ENCODE data around the gene COX7A1. TPM values are rescaled to one million over a fixed set of nuclear protein-coding genes. Genes with fewer than 3 reads are reported as not detected.
A peak's percentile ranks its signal among the peaks of the same experiment; 100 is the strongest.

COX7A1 gene
- total RNA-seq, 3 donors from 2014 or later = 20.8 to 69.3 (median 29.5) TPM

DNA sequence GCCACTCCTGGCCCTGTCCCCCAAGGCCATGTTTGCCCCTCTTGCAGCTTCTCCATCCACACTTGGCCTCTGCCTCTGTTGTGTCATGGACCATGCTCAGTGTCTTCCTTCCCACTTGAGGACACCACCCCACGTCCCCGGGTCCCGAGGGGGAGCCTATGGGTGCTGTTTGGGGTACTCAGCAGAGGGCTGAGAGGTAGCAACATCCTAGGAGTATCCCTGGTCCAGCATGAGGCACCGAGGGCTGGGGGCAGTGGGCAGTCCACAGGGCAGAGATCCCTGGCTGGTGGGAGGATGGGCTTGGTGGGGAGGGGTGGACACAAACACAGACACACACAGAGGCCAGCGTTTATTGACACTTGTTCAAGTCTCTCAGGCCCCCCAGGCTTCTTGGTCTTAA lies 1.7 kb downstream of the COX7A1 start:
- Histone ChIP-seq H3K9me3 (no peaks in the 10 kb centered on the region), H3K4me1 (peaks cover 0 to 3% of the 10 kb centered on the region in 2 donors), H3K27me3 (no peaks in the 10 kb centered on the region), H3K36me3 (peaks cover 5% of the 10 kb centered on the region), H3K4me3 (peak overlapping the region; percentile 59 to 69 (median 64)), H3K27ac (peak overlapping the region; percentile 96)
- no peak for DNase-seq (ENCODE audit: low spot score in 2 of 2)
- TF ChIP-seq POLR2AphosphoS5 (IDR thresholded peaks at IDR 0.05) = no peak
- intact Hi-C loops (cut with DNase I; ENCODE audit: low total_unique reads) = no loop called here

DNA sequence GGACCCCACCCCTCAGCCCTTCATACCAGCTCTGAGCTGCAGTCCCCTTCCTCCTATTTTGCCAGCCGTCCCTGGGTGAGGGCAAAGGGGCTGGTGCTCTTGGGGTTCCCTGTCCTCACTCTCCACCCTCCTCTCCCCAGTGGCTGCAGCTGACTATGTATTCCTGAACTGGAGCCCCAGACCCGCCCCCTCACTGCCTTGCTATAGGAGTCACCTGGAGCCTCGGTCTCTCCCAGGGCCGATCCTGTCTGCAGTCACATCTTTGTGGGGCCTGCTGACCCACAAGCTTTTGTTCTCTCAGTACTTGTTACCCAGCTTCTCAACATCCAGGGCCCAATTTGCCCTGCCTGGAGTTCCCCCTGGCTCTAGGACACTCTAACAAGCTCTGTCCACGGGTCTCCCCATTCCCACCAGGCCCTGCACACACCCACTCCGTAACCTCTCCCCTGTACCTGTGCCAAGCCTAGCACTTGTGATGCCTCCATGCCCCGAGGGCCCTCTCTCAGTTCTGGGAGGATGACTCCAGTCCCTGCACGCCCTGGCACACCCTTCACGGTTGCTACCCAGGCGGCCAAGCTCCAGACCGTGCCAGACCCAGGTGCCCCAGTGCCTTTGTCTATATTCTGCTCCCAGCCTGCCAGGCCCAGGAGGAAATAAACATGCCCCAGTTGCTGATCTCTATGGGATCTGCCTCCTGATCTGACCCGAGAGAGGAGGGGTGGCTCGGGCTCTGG lies 2.4 kb downstream of the COX7A1 start:
- Histone ChIP-seq H3K4me3 (no peak overlapping the region), H3K9me3 (no peaks in the 10 kb centered on the region), H3K4me1 (peaks cover 0 to 3% of the 10 kb centered on the region in 2 donors), H3K36me3 (peaks cover 5% of the 10 kb centered on the region), H3K27ac (peak overlapping the region; percentile 96), H3K27me3 (no peaks in the 10 kb centered on the region)
- TF ChIP-seq POLR2AphosphoS5 (IDR thresholded peaks at IDR 0.05) = no peak
- TF ChIP-seq, protein P1, sequence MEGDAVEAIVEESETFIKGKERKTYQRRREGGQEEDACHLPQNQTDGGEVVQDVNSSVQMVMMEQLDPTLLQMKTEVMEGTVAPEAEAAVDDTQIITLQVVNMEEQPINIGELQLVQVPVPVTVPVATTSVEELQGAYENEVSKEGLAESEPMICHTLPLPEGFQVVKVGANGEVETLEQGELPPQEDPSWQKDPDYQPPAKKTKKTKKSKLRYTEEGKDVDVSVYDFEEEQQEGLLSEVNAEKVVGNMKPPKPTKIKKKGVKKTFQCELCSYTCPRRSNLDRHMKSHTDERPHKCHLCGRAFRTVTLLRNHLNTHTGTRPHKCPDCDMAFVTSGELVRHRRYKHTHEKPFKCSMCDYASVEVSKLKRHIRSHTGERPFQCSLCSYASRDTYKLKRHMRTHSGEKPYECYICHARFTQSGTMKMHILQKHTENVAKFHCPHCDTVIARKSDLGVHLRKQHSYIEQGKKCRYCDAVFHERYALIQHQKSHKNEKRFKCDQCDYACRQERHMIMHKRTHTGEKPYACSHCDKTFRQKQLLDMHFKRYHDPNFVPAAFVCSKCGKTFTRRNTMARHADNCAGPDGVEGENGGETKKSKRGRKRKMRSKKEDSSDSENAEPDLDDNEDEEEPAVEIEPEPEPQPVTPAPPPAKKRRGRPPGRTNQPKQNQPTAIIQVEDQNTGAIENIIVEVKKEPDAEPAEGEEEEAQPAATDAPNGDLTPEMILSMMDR (IDR thresholded peaks at IDR 0.05) = no peak
- no peak for TF ChIP-seq POLR2A (IDR thresholded peaks at IDR 0.05)
- intact Hi-C loops (cut with DNase I; ENCODE audit: low total_unique reads) = no loop called here
- DNase-seq (ENCODE audit: low spot score in 2 of 2) = peak; percentile 57 to 69

DNA sequence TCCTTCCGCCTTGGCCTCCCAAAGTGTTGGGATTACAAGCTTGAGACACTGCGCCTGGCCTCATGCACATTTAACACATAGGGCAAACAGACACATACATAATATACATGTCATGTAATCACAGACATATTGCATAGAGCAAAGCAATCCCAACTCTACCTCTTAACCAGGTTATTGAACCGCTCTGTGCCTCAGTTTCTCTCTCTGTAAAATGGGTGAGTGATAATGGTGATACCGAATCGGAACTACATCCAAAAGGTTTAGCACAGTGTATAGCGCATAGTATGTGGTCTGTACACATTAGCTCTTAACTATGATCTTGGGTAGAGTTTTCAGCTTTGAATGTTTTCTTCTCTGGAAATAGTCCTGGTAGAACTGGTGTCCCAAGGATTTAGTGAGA lies 7.6 kb downstream of the COX7A1 start:
- DNase-seq (ENCODE audit: low spot score in 2 of 2) = no peak
- H3K36me3 ChIP-seq = peaks cover 5% of the 10 kb centered on the region
- H3K4me3 ChIP-seq = no peak overlapping the region
- no peak for TF ChIP-seq POLR2AphosphoS5 (IDR thresholded peaks at IDR 0.05)
- TF ChIP-seq, protein P1 (IDR thresholded peaks at IDR 0.05) = no peak
- no peak for TF ChIP-seq POLR2A (IDR thresholded peaks at IDR 0.05)
- intact Hi-C loops (cut with DNase I; ENCODE audit: low total_unique reads) = loop anchor here (5.0 kb wide), 1 partner anchor 877 kb away; the partner anchor contains the start of gene USF2
- H3K27ac ChIP-seq = no peak overlapping the region
- H3K9me3 ChIP-seq = no peaks in the 10 kb centered on the region
- H3K27me3 ChIP-seq = no peaks in the 10 kb centered on the region
- H3K4me1 ChIP-seq = peaks cover 0 to 4% of the 10 kb centered on the region in 2 donors

DNA sequence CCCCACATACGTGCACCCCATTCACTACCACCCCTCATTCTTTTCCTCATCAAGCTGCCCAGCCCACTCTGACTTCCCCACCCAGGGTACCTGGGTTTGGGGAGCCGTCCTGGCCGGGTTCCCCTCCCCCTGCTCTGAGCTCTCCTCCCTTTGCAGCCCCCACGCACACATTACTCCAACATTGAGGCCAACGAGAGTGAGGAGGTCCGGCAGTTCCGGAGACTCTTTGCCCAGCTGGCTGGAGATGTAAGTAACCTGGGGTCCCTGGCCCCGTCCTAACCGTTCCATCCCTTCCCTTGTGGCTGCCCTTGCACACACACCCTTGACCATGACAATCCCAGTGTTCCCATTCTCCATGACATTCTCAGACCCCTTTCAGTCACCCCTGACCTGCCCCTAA lies 9.8 kb downstream of the COX7A1 start:
- Histone ChIP-seq H3K27me3 (no peaks in the 10 kb centered on the region), H3K36me3 (peaks cover 5% of the 10 kb centered on the region), H3K9me3 (no peaks in the 10 kb centered on the region), H3K4me3 (no peak overlapping the region), H3K4me1 (peaks cover 0 to 4% of the 10 kb centered on the region in 2 donors), H3K27ac (no peak overlapping the region)
- TF ChIP-seq POLR2AphosphoS5 (IDR thresholded peaks at IDR 0.05) (no peak), POLR2A (IDR thresholded peaks at IDR 0.05) (no peak)
- TF ChIP-seq, protein P1 (IDR thresholded peaks at IDR 0.05) = no peak
- no peak for DNase-seq (ENCODE audit: low spot score in 2 of 2)
- intact Hi-C loops (cut with DNase I; ENCODE audit: low total_unique reads) = loop anchor here (5.0 kb wide), 1 partner anchor 875 kb away; the partner anchor contains the start of gene USF2

DNA sequence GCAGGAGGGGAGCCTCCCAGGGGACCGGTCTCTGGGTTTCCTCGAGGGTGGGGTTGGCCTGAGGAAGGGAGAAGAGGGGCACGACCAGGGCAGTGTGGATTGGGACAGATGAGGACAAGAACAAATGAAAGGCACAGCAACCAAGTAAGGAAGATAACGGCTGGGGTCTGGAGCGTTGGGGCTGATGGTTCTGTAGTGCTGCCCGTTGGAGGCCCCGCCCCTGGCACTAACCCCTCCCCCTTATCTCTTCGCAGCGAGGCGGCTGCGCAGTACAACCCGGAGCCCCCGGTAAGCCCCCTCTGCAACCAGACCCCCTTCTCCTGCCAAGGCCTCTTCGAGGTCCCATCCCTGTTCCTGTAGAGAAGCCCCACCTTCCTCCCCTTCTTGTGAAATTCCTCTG lies 10.2 kb downstream of the COX7A1 start:
- Histone ChIP-seq H3K27ac (peak overlapping the region; percentile 97 to 100), H3K4me3 (no peak overlapping the region), H3K9me3 (no peaks in the 10 kb centered on the region), H3K36me3 (peaks cover 5% of the 10 kb centered on the region), H3K27me3 (no peaks in the 10 kb centered on the region), H3K4me1 (peaks cover 0 to 4% of the 10 kb centered on the region in 2 donors)
- TF ChIP-seq POLR2A (IDR thresholded peaks at IDR 0.05) (no peak), POLR2AphosphoS5 (IDR thresholded peaks at IDR 0.05) (no peak)
- TF ChIP-seq, protein P1 (IDR thresholded peaks at IDR 0.05) = no peak
- DNase-seq (ENCODE audit: low spot score in 2 of 2) = no peak
- intact Hi-C loops (cut with DNase I; ENCODE audit: low total_unique reads) = loop anchor here (5.0 kb wide), 1 partner anchor 875 kb away; the partner anchor contains the start of gene USF2
